ENCODE measurements around the gene AGK. TPM values are rescaled to one million over a fixed set of nuclear protein-coding genes. Genes with fewer than 3 reads are reported as not detected.

The AGK gene
- total RNA-seq, 5 donors from 2014 or later (not counting 1 experiment from before 2014, with no cell fraction given): 22.1 to 39.7 (median 28.8) TPM

GRCh38 chr7:141562036-141562435, 10.8 kb downstream of the AGK start:
- H3K9me3 ChIP-seq: peaks cover 2% of the 10 kb centered on the region
- H3K9me3 Mint-ChIP-seq: no peaks in the 10 kb centered on the region
- H3K36me3 Mint-ChIP-seq: peaks cover 80% of the 10 kb centered on the region
- no peaks in the 10 kb centered on the region for H3K27me3 Mint-ChIP-seq
- H3K4me3 ChIP-seq (ENCODE audit: control insufficient read depth in 1 of 2, extremely low read depth in 1 of 2, low read length in 1 of 2): no peak overlapping the region
- DNase-seq (no peak), ATAC-seq (replicated peaks in 1 of 4) (no peak)
- ChIA-PET CTCF (no interaction called here), POLR2A (no interaction called here)
- no peaks in the 10 kb centered on the region for H3K27me3 ChIP-seq (replicated peaks in 1 of 2; ENCODE audit: control insufficient read depth in 2 of 2, extremely low read depth in 1 of 2, insufficient read depth in 2 of 2, low read length in 1 of 2)
- H3K4me1 Mint-ChIP-seq: peaks cover 34 to 46% (median 40%) of the 10 kb centered on the region in 3 donors
- no peak overlapping the region for H3K27ac Mint-ChIP-seq
- H3K4me1 ChIP-seq (ENCODE audit: control insufficient read depth in 1 of 2, extremely low read depth in 1 of 2, insufficient read depth in 2 of 2, low read length in 2 of 2): peaks cover 0 to 13% of the 10 kb centered on the region in 2 experiments
- no peak overlapping the region for H3K27ac ChIP-seq (ENCODE audit: low read length)
- 100% methylated on average over 2 of the region's 5 CpGs for WGBS (ENCODE audit: insufficient coverage)
- no peak overlapping the region for H3K4me3 Mint-ChIP-seq
- H3K36me3 ChIP-seq (ENCODE audit: control insufficient read depth in 2 of 2, extremely low read depth in 1 of 2, insufficient read depth in 1 of 2, low read length in 1 of 2): peaks cover 6 to 31% of the 10 kb centered on the region in 2 donors

GRCh38 chr7:141562543-141562942, 11.3 kb downstream of the AGK start:
- ATAC-seq (replicated peaks in 1 of 4) (no peak), DNase-seq (no peak)
- H3K9me3 Mint-ChIP-seq: no peaks in the 10 kb centered on the region
- Histone ChIP-seq H3K27me3 (replicated peaks in 1 of 2; ENCODE audit: control insufficient read depth in 2 of 2, extremely low read depth in 1 of 2, insufficient read depth in 2 of 2, low read length in 1 of 2) (no peaks in the 10 kb centered on the region), H3K36me3 (ENCODE audit: control insufficient read depth in 2 of 2, extremely low read depth in 1 of 2, insufficient read depth in 1 of 2, low read length in 1 of 2) (peaks cover 6 to 34% of the 10 kb centered on the region in 2 donors), H3K4me1 (ENCODE audit: control insufficient read depth in 1 of 2, extremely low read depth in 1 of 2, insufficient read depth in 2 of 2, low read length in 2 of 2) (peaks cover 0 to 12% of the 10 kb centered on the region in 2 experiments), H3K4me3 (ENCODE audit: control insufficient read depth in 1 of 2, extremely low read depth in 1 of 2, low read length in 1 of 2) (no peak overlapping the region), H3K9me3 (peaks cover 2% of the 10 kb centered on the region), H3K27ac (ENCODE audit: low read length) (no peak overlapping the region)
- H3K4me1 Mint-ChIP-seq: peaks cover 34 to 42% (median 37%) of the 10 kb centered on the region in 3 donors
- ChIA-PET CTCF (no interaction called here), POLR2A (no interaction called here)
- no peak overlapping the region for H3K27ac Mint-ChIP-seq
- H3K36me3 Mint-ChIP-seq: peaks cover 80% of the 10 kb centered on the region
- no peaks in the 10 kb centered on the region for H3K27me3 Mint-ChIP-seq
- H3K4me3 Mint-ChIP-seq: no peak overlapping the region
- 100% methylated on average over 5 of the region's 5 CpGs for WGBS (ENCODE audit: insufficient coverage)

GRCh38 chr7:141562972-141563371, 11.8 kb downstream of the AGK start:
- Mint-ChIP-seq H3K27me3 (no peaks in the 10 kb centered on the region), H3K4me1 (peaks cover 29 to 38% (median 33%) of the 10 kb centered on the region in 3 donors), H3K9me3 (no peaks in the 10 kb centered on the region), H3K27ac (no peak overlapping the region), H3K4me3 (no peak overlapping the region), H3K36me3 (peaks cover 81% of the 10 kb centered on the region)
- 77% methylated on average over 2 of the region's 2 CpGs for WGBS (ENCODE audit: insufficient coverage)
- Histone ChIP-seq H3K9me3 (peaks cover 2% of the 10 kb centered on the region), H3K4me3 (ENCODE audit: control insufficient read depth in 1 of 2, extremely low read depth in 1 of 2, low read length in 1 of 2) (no peak overlapping the region), H3K36me3 (ENCODE audit: control insufficient read depth in 2 of 2, extremely low read depth in 1 of 2, insufficient read depth in 1 of 2, low read length in 1 of 2) (peaks cover 6 to 38% of the 10 kb centered on the region in 2 donors), H3K4me1 (ENCODE audit: control insufficient read depth in 1 of 2, extremely low read depth in 1 of 2, insufficient read depth in 2 of 2, low read length in 2 of 2) (peaks cover 0 to 11% of the 10 kb centered on the region in 2 experiments), H3K27ac (ENCODE audit: low read length) (no peak overlapping the region), H3K27me3 (replicated peaks in 1 of 2; ENCODE audit: control insufficient read depth in 2 of 2, extremely low read depth in 1 of 2, insufficient read depth in 2 of 2, low read length in 1 of 2) (no peaks in the 10 kb centered on the region)
- CTCF ChIA-PET: no interaction called here
- DNase-seq: no peak
- POLR2A ChIA-PET: no interaction called here
- no peak for ATAC-seq (replicated peaks in 1 of 4)

GRCh38 chr7:141563956-141564623, 12.9 kb downstream of the AGK start:
- DNase-seq (peak in 1 of 35 experiments; percentile 18), ATAC-seq (replicated peaks in 1 of 4) (peak in 2 of 4 experiments; percentile 27 to 67)
- Mint-ChIP-seq H3K36me3 (peaks cover 78% of the 10 kb centered on the region), H3K9me3 (no peaks in the 10 kb centered on the region), H3K27ac (no peak overlapping the region), H3K4me1 (peaks cover 18 to 27% (median 25%) of the 10 kb centered on the region in 3 donors), H3K4me3 (no peak overlapping the region), H3K27me3 (no peaks in the 10 kb centered on the region)
- Histone ChIP-seq H3K27me3 (replicated peaks in 1 of 2; ENCODE audit: control insufficient read depth in 2 of 2, extremely low read depth in 1 of 2, insufficient read depth in 2 of 2, low read length in 1 of 2) (no peaks in the 10 kb centered on the region), H3K27ac (ENCODE audit: low read length) (no peak overlapping the region), H3K4me1 (ENCODE audit: control insufficient read depth in 1 of 2, extremely low read depth in 1 of 2, insufficient read depth in 2 of 2, low read length in 2 of 2) (peaks cover 0 to 6% of the 10 kb centered on the region in 2 experiments), H3K4me3 (ENCODE audit: control insufficient read depth in 1 of 2, extremely low read depth in 1 of 2, low read length in 1 of 2) (no peak overlapping the region), H3K9me3 (peaks cover 2% of the 10 kb centered on the region), H3K36me3 (ENCODE audit: control insufficient read depth in 2 of 2, extremely low read depth in 1 of 2, insufficient read depth in 1 of 2, low read length in 1 of 2) (peaks cover 10 to 41% of the 10 kb centered on the region in 2 donors)
- 83% methylated on average over 1 of the region's 2 CpGs for WGBS (ENCODE audit: insufficient coverage)
- POLR2A ChIA-PET: no interaction called here
- CTCF ChIA-PET: no interaction called here

GRCh38 chr7:141567432-141567831, 16.2 kb downstream of the AGK start:
- no CpG with 5 or more reads among the region's 1 CpG for WGBS (ENCODE audit: insufficient coverage)
- no peaks in the 10 kb centered on the region for H3K27me3 Mint-ChIP-seq
- no peak overlapping the region for H3K4me3 ChIP-seq (ENCODE audit: control insufficient read depth in 1 of 2, extremely low read depth in 1 of 2, low read length in 1 of 2)
- no peaks in the 10 kb centered on the region for H3K27me3 ChIP-seq (replicated peaks in 1 of 2; ENCODE audit: control insufficient read depth in 2 of 2, extremely low read depth in 1 of 2, insufficient read depth in 2 of 2, low read length in 1 of 2)
- H3K36me3 Mint-ChIP-seq: peaks cover 76% of the 10 kb centered on the region
- peaks cover 0 to 11% (median 11%) of the 10 kb centered on the region in 3 donors for H3K4me1 Mint-ChIP-seq
- peaks cover 11 to 35% of the 10 kb centered on the region in 2 donors for H3K36me3 ChIP-seq (ENCODE audit: control insufficient read depth in 2 of 2, extremely low read depth in 1 of 2, insufficient read depth in 1 of 2, low read length in 1 of 2)
- DNase-seq: no peak
- no peak for ATAC-seq (replicated peaks in 1 of 4)
- H3K9me3 Mint-ChIP-seq: no peaks in the 10 kb centered on the region
- CTCF ChIA-PET: no interaction called here
- H3K9me3 ChIP-seq: no peaks in the 10 kb centered on the region
- no peaks in the 10 kb centered on the region for H3K4me1 ChIP-seq (ENCODE audit: control insufficient read depth in 1 of 2, extremely low read depth in 1 of 2, insufficient read depth in 2 of 2, low read length in 2 of 2)
- no peak overlapping the region for H3K27ac ChIP-seq (ENCODE audit: low read length)
- POLR2A ChIA-PET: no interaction called here
- H3K4me3 Mint-ChIP-seq: no peak overlapping the region
- H3K27ac Mint-ChIP-seq: no peak overlapping the region

GRCh38 chr7:141568227-141568626, 17.0 kb downstream of the AGK start:
- 99% methylated on average over 4 of the region's 4 CpGs for WGBS (ENCODE audit: insufficient coverage)
- Histone ChIP-seq H3K4me3 (ENCODE audit: control insufficient read depth in 1 of 2, extremely low read depth in 1 of 2, low read length in 1 of 2) (no peak overlapping the region), H3K27me3 (replicated peaks in 1 of 2; ENCODE audit: control insufficient read depth in 2 of 2, extremely low read depth in 1 of 2, insufficient read depth in 2 of 2, low read length in 1 of 2) (no peaks in the 10 kb centered on the region), H3K4me1 (ENCODE audit: control insufficient read depth in 1 of 2, extremely low read depth in 1 of 2, insufficient read depth in 2 of 2, low read length in 2 of 2) (no peaks in the 10 kb centered on the region), H3K9me3 (no peaks in the 10 kb centered on the region), H3K36me3 (ENCODE audit: control insufficient read depth in 2 of 2, extremely low read depth in 1 of 2, insufficient read depth in 1 of 2, low read length in 1 of 2) (peaks cover 11 to 32% of the 10 kb centered on the region in 2 donors), H3K27ac (ENCODE audit: low read length) (no peak overlapping the region)
- no peak overlapping the region for H3K27ac Mint-ChIP-seq
- DNase-seq: no peak
- ChIA-PET CTCF (no interaction called here), POLR2A (interaction anchor here in 1 of 2 donors (0.8 kb wide), 1 partner anchor 52 kb away, joined by 3 read pairs; no protein-coding TSS in a partner anchor)
- peaks cover 79% of the 10 kb centered on the region for H3K36me3 Mint-ChIP-seq
- H3K4me1 Mint-ChIP-seq: peaks cover 0 to 11% (median 8%) of the 10 kb centered on the region in 3 donors
- no peak overlapping the region for H3K4me3 Mint-ChIP-seq
- no peak for ATAC-seq (replicated peaks in 1 of 4)
- H3K27me3 Mint-ChIP-seq: no peaks in the 10 kb centered on the region
- H3K9me3 Mint-ChIP-seq: no peaks in the 10 kb centered on the region

Data from T-cell (primary cell).